Endothelial cell of umbilical vein (primary cell): ENCODE measurements around the gene ITPR1. TPM values are rescaled to one million over a fixed set of nuclear protein-coding genes. Genes with fewer than 3 reads are reported as not detected.

Experiments used
- BruUV-seq: library from RNA; stranded (reverse); fragments of 400-500 nt; replicated peaks from 2 replicates; lab custom pipeline; 2021; lab: Mats Ljungman, UMichigan
- CTCF ChIA-PET: fragments of 300-600, 350-600 bp; sonication (Branson Sonifier 250); formaldehyde crosslinking; loops from one replicate; lab custom pipeline; 2021; ENCODE audit warnings: antibody characterized with exemption, inconsistent platforms; lab: Charles Lee
- POLR2A ChIA-PET: fragments of 300-600, 350-600 bp; sonication (Branson Sonifier 250); formaldehyde crosslinking; loops from one replicate; lab custom pipeline; 2021; ENCODE audit warnings: antibody characterized with exemption, inconsistent platforms; lab: Charles Lee
- DNase-seq: peaks from one replicate; pipeline ENCODE4 v3.0.0-alpha.2; 2011; ENCODE audit warnings: low read depth, low spot score
- FAIRE-seq: peaks from 2 replicates; lab custom pipeline; 2011; peaks lifted over from hg19 to GRCh38; lab: Jason Lieb, UNC
- H2AFZ ChIP-seq: 2 replicates; pipeline ENCODE4 v1.6.0; 2012; ENCODE audit warnings: low read depth, low read length, control low read depth, inconsistent platforms
- H3K27ac ChIP-seq: 2 replicates; pipeline ENCODE4 v1.5.1; 2011; ENCODE audit warnings: low read depth, mild to moderate bottlenecking, control low read depth, low read length, moderate library complexity; ENCODE audit not compliant: insufficient read depth
- H3K27me3 ChIP-seq, 2 experiments: 2 replicates each; pipeline versions ENCODE4 v1.6.0 to v1.6.1; 2011; ENCODE audit warnings: low read length in 2 of 2, mixed read lengths in 1 of 2; ENCODE audit not compliant: control insufficient read depth in 2 of 2, insufficient read depth in 2 of 2
- H3K36me3 ChIP-seq, 2 experiments: 2 replicates in 1 of 2; 3 replicates in 1 of 2; pipeline ENCODE4 v1.5.1; 2011; ENCODE audit warnings: low read length in 2 of 2, mild to moderate bottlenecking in 1 of 2, moderate library complexity in 1 of 2; ENCODE audit not compliant: control insufficient read depth in 2 of 2, insufficient read depth in 2 of 2; ENCODE audit errors: extremely low read depth in 1 of 2
- H3K4me1 ChIP-seq: 3 replicates; pipeline ENCODE4 v1.5.1; 2011; ENCODE audit warnings: mild to moderate bottlenecking, low read length; ENCODE audit not compliant: control insufficient read depth, insufficient read depth; ENCODE audit errors: extremely low read depth
- H3K4me2 ChIP-seq: 2 replicates; pipeline ENCODE4 v1.6.1; 2011; ENCODE audit warnings: low read length, control low read depth, mixed read lengths; ENCODE audit not compliant: insufficient read depth
- H3K4me3 ChIP-seq, 3 experiments: fragments of 200-600 bp in 1 of 3; sonication (generic), shearing (Covaris generic) in 1 of 3; replicated peaks in 1 of 3; 2 replicates each; pipeline ENCODE4 v1.5.1; 2011 to 2016; ENCODE audit warnings: control low read depth in 3 of 3, low read length in 3 of 3, mild to moderate bottlenecking in 2 of 3, inconsistent platforms in 1 of 3, low read depth in 1 of 3, moderate library complexity in 1 of 3; ENCODE audit not compliant: insufficient read depth in 1 of 3
- H3K79me2 ChIP-seq: 2 replicates; pipeline ENCODE4 v1.6.0; 2012; ENCODE audit warnings: low read length, inconsistent platforms; ENCODE audit not compliant: control insufficient read depth, insufficient read depth
- H3K9ac ChIP-seq: replicated peaks from 2 replicates; pipeline ENCODE3; 2011; ENCODE audit warnings: low read length, control low read depth; ENCODE audit not compliant: insufficient read depth; ENCODE audit errors: extremely low read depth
- H3K9me1 ChIP-seq: replicated peaks from 3 replicates; pipeline ENCODE4 v1.6.0; 2011; ENCODE audit warnings: mild to moderate bottlenecking, low read length; ENCODE audit not compliant: control insufficient read depth, insufficient read depth; ENCODE audit errors: extremely low read depth
- H3K9me3 ChIP-seq: replicated peaks from 2 replicates; pipeline ENCODE4 v1.5.1; 2012; ENCODE audit warnings: low read length, inconsistent platforms; ENCODE audit not compliant: control insufficient read depth, insufficient read depth
- H4K20me1 ChIP-seq: replicated peaks from 2 replicates; pipeline ENCODE3; 2011; ENCODE audit warnings: mild to moderate bottlenecking, low read length; ENCODE audit not compliant: control insufficient read depth, insufficient read depth; ENCODE audit errors: extremely low read depth
- CTCF ChIP-seq, 2 donors: IDR thresholded peaks; 1 replicate in 1 of 2; 2 replicates in 1 of 2; pipeline ENCODE4 v1.5.1; 2011; ENCODE audit warnings: low read length in 2 of 2, mild to moderate bottlenecking in 2 of 2, moderate library complexity in 2 of 2, control low read depth in 1 of 2, inconsistent platforms in 1 of 2, low read depth in 1 of 2; ENCODE audit not compliant: insufficient read depth in 1 of 2; ENCODE audit errors: extremely low read depth in 1 of 2
- EZH2 ChIP-seq: IDR thresholded peaks from 2 replicates; pipeline ENCODE4 v1.6.1; 2012; ENCODE audit warnings: borderline replicate concordance, low read depth, mild to moderate bottlenecking, moderate library complexity, low read length, inconsistent platforms; ENCODE audit not compliant: severe bottlenecking
- FOS ChIP-seq: IDR thresholded peaks from 2 replicates; pipeline ENCODE4 v1.6.1; 2011; ENCODE audit warnings: mild to moderate bottlenecking, low read length, moderate library complexity, borderline replicate concordance; ENCODE audit not compliant: insufficient read depth
- GATA2 ChIP-seq: IDR thresholded peaks from 2 replicates; pipeline ENCODE4 v1.7.0; 2011; ENCODE audit warnings: low read depth, mild to moderate bottlenecking, moderate library complexity, mixed read lengths, low read length; ENCODE audit not compliant: insufficient read length, insufficient read depth
- JUN ChIP-seq: IDR thresholded peaks from 2 replicates; pipeline ENCODE4 v1.6.1; 2011; ENCODE audit warnings: borderline replicate concordance, low read depth; ENCODE audit not compliant: insufficient read length, insufficient read depth
- MAX ChIP-seq: IDR thresholded peaks from 2 replicates; pipeline ENCODE4 v1.6.1; 2011; ENCODE audit not compliant: insufficient read depth, insufficient read length
- MYC ChIP-seq: IDR thresholded peaks from one replicate; pipeline ENCODE4 v1.6.1; 2011; ENCODE audit warnings: mild to moderate bottlenecking, low read depth, low read length
- POLR2A ChIP-seq: IDR thresholded peaks from 2 replicates; pipeline ENCODE4 v1.6.1; 2012; ENCODE audit warnings: low read depth, mild to moderate bottlenecking, control low read depth, low read length
- POLR2AphosphoS5 ChIP-seq: IDR thresholded peaks from 2 replicates; pipeline ENCODE4 v1.6.1; 2012; ENCODE audit warnings: low read depth, mild to moderate bottlenecking, control low read depth, low read length, moderate library complexity; ENCODE audit not compliant: insufficient read depth
- dilution Hi-C: fragments of 300-500 bp; cut with MboI; formaldehyde crosslinking; loops from one replicate; pipeline ENCODE4 v1.15.0; 2019; ENCODE audit warnings: low sequenced_read_pairs; ENCODE audit not compliant: extremely low pct_ligation_motif_present
- intact Hi-C: fragments of 100-400 bp; cut with micrococcal nuclease; formaldehyde crosslinking; loops from one replicate; pipeline ENCODE4 v1.10.0; 2022
- polyA plus RNA-seq, 4 experiments: library from polyadenylated mRNA; depleted of rRNA in 3 of 4; stranded (reverse) in 3 of 4; unstranded in 1 of 4; fragments of >200 nt; gene quantifications; 2 replicates each; pipeline versions ENCODE4 v1.2.1 to v1.2.3, GENCODE V29; 2011 to 2012; ENCODE audit warnings: missing spikeins in 1 of 4
- total RNA-seq: library from RNA; stranded (reverse); gene quantifications from 2 replicates; pipeline ENCODE4 v1.2.3, GENCODE V29; 2021

The ITPR1 gene
- total and polyA plus RNA-seq, 2 donors (not counting 3 experiments of a cell fraction or from before 2014, with no cell fraction given) = 5.1 to 16.1 TPM

DNA sequence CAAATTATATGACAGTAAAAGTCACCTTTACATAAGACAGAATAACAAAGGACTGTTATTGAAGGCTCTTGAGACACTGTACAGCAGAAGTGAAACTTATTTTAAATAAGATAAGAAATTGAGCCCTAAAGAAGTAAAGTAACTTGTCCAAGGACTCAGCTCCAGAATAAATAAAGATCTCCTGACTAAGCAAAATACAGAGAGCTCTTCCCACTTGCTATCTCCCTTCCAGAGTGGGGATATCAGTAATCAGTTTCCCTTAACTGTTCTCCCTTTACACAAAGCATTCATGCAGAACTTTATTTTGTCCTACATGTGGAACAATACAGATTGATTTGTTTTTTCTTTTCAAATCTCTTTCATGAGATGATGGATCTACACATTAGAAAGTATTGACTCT, 356.6 kb downstream of the ITPR1 start:
- Histone ChIP-seq H3K36me3 (no peaks in the 10 kb centered on the region), H2AFZ (no peak overlapping the region), H4K20me1 (no peaks in the 10 kb centered on the region), H3K27me3 (no peaks in the 10 kb centered on the region), H3K4me3 (no peak overlapping the region), H3K79me2 (no peaks in the 10 kb centered on the region), H3K27ac (no peak overlapping the region), H3K4me2 (no peak overlapping the region), H3K9me3 (no peaks in the 10 kb centered on the region), H3K9me1 (no peaks in the 10 kb centered on the region), H3K4me1 (peaks cover 23% of the 10 kb centered on the region), H3K9ac (no peak overlapping the region)
- intact Hi-C loops (no loop called here), dilution Hi-C loops (no loop called here)
- TF ChIP-seq POLR2AphosphoS5 (no peak), MYC (no peak), FOS (no peak), JUN (no peak), MAX (no peak), CTCF (IDR thresholded peaks at IDR 0.05; ENCODE audit: extremely low read depth in 1 of 2, insufficient read depth in 1 of 2, low read depth in 1 of 2, low read length in 2 of 2) (no peak), POLR2A (no peak), EZH2 (no peak), GATA2 (no peak)
- ChIA-PET POLR2A (interaction anchor here (0.6 kb wide), 1 partner anchor 1537 kb away, joined by 7 read pairs; no protein-coding TSS in a partner anchor), CTCF (interaction anchor here (1.1 to 1.5 kb wide), 3 partner anchors 10 to 129 kb away, joined by 3 to 4 read pairs (median 4); no protein-coding TSS in a partner anchor)
- FAIRE-seq (no peak), DNase-seq (no peak)
- no TSS peak for BruUV-seq
